ENCODE results near the gene NLGN1.
A peak's percentile ranks its signal among the peaks of the same experiment; 100 is the strongest.

- TF ChIP-seq, protein P1, sequence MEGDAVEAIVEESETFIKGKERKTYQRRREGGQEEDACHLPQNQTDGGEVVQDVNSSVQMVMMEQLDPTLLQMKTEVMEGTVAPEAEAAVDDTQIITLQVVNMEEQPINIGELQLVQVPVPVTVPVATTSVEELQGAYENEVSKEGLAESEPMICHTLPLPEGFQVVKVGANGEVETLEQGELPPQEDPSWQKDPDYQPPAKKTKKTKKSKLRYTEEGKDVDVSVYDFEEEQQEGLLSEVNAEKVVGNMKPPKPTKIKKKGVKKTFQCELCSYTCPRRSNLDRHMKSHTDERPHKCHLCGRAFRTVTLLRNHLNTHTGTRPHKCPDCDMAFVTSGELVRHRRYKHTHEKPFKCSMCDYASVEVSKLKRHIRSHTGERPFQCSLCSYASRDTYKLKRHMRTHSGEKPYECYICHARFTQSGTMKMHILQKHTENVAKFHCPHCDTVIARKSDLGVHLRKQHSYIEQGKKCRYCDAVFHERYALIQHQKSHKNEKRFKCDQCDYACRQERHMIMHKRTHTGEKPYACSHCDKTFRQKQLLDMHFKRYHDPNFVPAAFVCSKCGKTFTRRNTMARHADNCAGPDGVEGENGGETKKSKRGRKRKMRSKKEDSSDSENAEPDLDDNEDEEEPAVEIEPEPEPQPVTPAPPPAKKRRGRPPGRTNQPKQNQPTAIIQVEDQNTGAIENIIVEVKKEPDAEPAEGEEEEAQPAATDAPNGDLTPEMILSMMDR (IDR thresholded peaks at IDR 0.05 in 2 of 3, conservative IDR thresholded peaks at IDR 0.05 in 1 of 3; ENCODE audit: borderline replicate concordance in 1 of 3, insufficient read depth in 1 of 3, low read depth in 2 of 3, low read length in 2 of 3): peak in 2 of 3 experiments; percentile 3 to 12; a peak in 1 of 6 replicates
- TF ChIP-seq POLR2AphosphoS5 (IDR thresholded peaks at IDR 0.05; ENCODE audit: low read depth, low read length) (no peak), EZH2phosphoT487 (IDR thresholded peaks at IDR 0.05; ENCODE audit: borderline replicate concordance) (no peak)
Observed at GRCh38 chr3:174219738-174220137, 822.2 kb downstream of the NLGN1 start.
